Endothelial cell of umbilical vein (primary cell): ENCODE results near the gene TSPAN15. TPM values are rescaled to one million over a fixed set of nuclear protein-coding genes. Genes with fewer than 3 reads are reported as not detected.

Source experiments
- BruUV-seq: library from RNA; stranded (reverse); fragments of 400-500 nt; replicated peaks from 2 replicates; lab custom pipeline; 2021; lab: Mats Ljungman, UMichigan
- CTCF ChIA-PET: fragments of 300-600, 350-600 bp; sonication (Branson Sonifier 250); formaldehyde crosslinking; loops from one replicate; lab custom pipeline; 2021; ENCODE audit warnings: antibody characterized with exemption, inconsistent platforms; lab: Charles Lee
- POLR2A ChIA-PET: fragments of 300-600, 350-600 bp; sonication (Branson Sonifier 250); formaldehyde crosslinking; loops from one replicate; lab custom pipeline; 2021; ENCODE audit warnings: antibody characterized with exemption, inconsistent platforms; lab: Charles Lee
- DNase-seq: peaks from one replicate; pipeline ENCODE4 v3.0.0-alpha.2; 2011; ENCODE audit warnings: low read depth, low spot score
- FAIRE-seq: peaks from 2 replicates; lab custom pipeline; 2011; peaks lifted over from hg19 to GRCh38; lab: Jason Lieb, UNC
- H2AFZ ChIP-seq: 2 replicates; pipeline ENCODE4 v1.6.0; 2012; ENCODE audit warnings: low read depth, low read length, control low read depth, inconsistent platforms
- H3K27ac ChIP-seq: 2 replicates; pipeline ENCODE4 v1.5.1; 2011; ENCODE audit warnings: low read depth, mild to moderate bottlenecking, control low read depth, low read length, moderate library complexity; ENCODE audit not compliant: insufficient read depth
- H3K27me3 ChIP-seq, 2 experiments: 2 replicates each; pipeline versions ENCODE4 v1.6.0 to v1.6.1; 2011; ENCODE audit warnings: low read length in 2 of 2, mixed read lengths in 1 of 2; ENCODE audit not compliant: control insufficient read depth in 2 of 2, insufficient read depth in 2 of 2
- H3K36me3 ChIP-seq, 2 experiments: 2 replicates in 1 of 2; 3 replicates in 1 of 2; pipeline ENCODE4 v1.5.1; 2011; ENCODE audit warnings: low read length in 2 of 2, mild to moderate bottlenecking in 1 of 2, moderate library complexity in 1 of 2; ENCODE audit not compliant: control insufficient read depth in 2 of 2, insufficient read depth in 2 of 2; ENCODE audit errors: extremely low read depth in 1 of 2
- H3K4me1 ChIP-seq: 3 replicates; pipeline ENCODE4 v1.5.1; 2011; ENCODE audit warnings: mild to moderate bottlenecking, low read length; ENCODE audit not compliant: control insufficient read depth, insufficient read depth; ENCODE audit errors: extremely low read depth
- H3K4me2 ChIP-seq: 2 replicates; pipeline ENCODE4 v1.6.1; 2011; ENCODE audit warnings: low read length, control low read depth, mixed read lengths; ENCODE audit not compliant: insufficient read depth
- H3K4me3 ChIP-seq, 3 experiments: fragments of 200-600 bp in 1 of 3; sonication (generic), shearing (Covaris generic) in 1 of 3; replicated peaks in 1 of 3; 2 replicates each; pipeline ENCODE4 v1.5.1; 2011 to 2016; ENCODE audit warnings: control low read depth in 3 of 3, low read length in 3 of 3, mild to moderate bottlenecking in 2 of 3, inconsistent platforms in 1 of 3, low read depth in 1 of 3, moderate library complexity in 1 of 3; ENCODE audit not compliant: insufficient read depth in 1 of 3
- H3K79me2 ChIP-seq: 2 replicates; pipeline ENCODE4 v1.6.0; 2012; ENCODE audit warnings: low read length, inconsistent platforms; ENCODE audit not compliant: control insufficient read depth, insufficient read depth
- H3K9ac ChIP-seq: replicated peaks from 2 replicates; pipeline ENCODE3; 2011; ENCODE audit warnings: low read length, control low read depth; ENCODE audit not compliant: insufficient read depth; ENCODE audit errors: extremely low read depth
- H3K9me1 ChIP-seq: replicated peaks from 3 replicates; pipeline ENCODE4 v1.6.0; 2011; ENCODE audit warnings: mild to moderate bottlenecking, low read length; ENCODE audit not compliant: control insufficient read depth, insufficient read depth; ENCODE audit errors: extremely low read depth
- H3K9me3 ChIP-seq: replicated peaks from 2 replicates; pipeline ENCODE4 v1.5.1; 2012; ENCODE audit warnings: low read length, inconsistent platforms; ENCODE audit not compliant: control insufficient read depth, insufficient read depth
- H4K20me1 ChIP-seq: replicated peaks from 2 replicates; pipeline ENCODE3; 2011; ENCODE audit warnings: mild to moderate bottlenecking, low read length; ENCODE audit not compliant: control insufficient read depth, insufficient read depth; ENCODE audit errors: extremely low read depth
- CTCF ChIP-seq, 2 donors: IDR thresholded peaks; 1 replicate in 1 of 2; 2 replicates in 1 of 2; pipeline ENCODE4 v1.5.1; 2011; ENCODE audit warnings: low read length in 2 of 2, mild to moderate bottlenecking in 2 of 2, moderate library complexity in 2 of 2, control low read depth in 1 of 2, inconsistent platforms in 1 of 2, low read depth in 1 of 2; ENCODE audit not compliant: insufficient read depth in 1 of 2; ENCODE audit errors: extremely low read depth in 1 of 2
- EZH2 ChIP-seq: IDR thresholded peaks from 2 replicates; pipeline ENCODE4 v1.6.1; 2012; ENCODE audit warnings: borderline replicate concordance, low read depth, mild to moderate bottlenecking, moderate library complexity, low read length, inconsistent platforms; ENCODE audit not compliant: severe bottlenecking
- FOS ChIP-seq: IDR thresholded peaks from 2 replicates; pipeline ENCODE4 v1.6.1; 2011; ENCODE audit warnings: mild to moderate bottlenecking, low read length, moderate library complexity, borderline replicate concordance; ENCODE audit not compliant: insufficient read depth
- GATA2 ChIP-seq: IDR thresholded peaks from 2 replicates; pipeline ENCODE4 v1.7.0; 2011; ENCODE audit warnings: low read depth, mild to moderate bottlenecking, moderate library complexity, mixed read lengths, low read length; ENCODE audit not compliant: insufficient read length, insufficient read depth
- JUN ChIP-seq: IDR thresholded peaks from 2 replicates; pipeline ENCODE4 v1.6.1; 2011; ENCODE audit warnings: borderline replicate concordance, low read depth; ENCODE audit not compliant: insufficient read length, insufficient read depth
- MAX ChIP-seq: IDR thresholded peaks from 2 replicates; pipeline ENCODE4 v1.6.1; 2011; ENCODE audit not compliant: insufficient read depth, insufficient read length
- MYC ChIP-seq: IDR thresholded peaks from one replicate; pipeline ENCODE4 v1.6.1; 2011; ENCODE audit warnings: mild to moderate bottlenecking, low read depth, low read length
- POLR2A ChIP-seq: IDR thresholded peaks from 2 replicates; pipeline ENCODE4 v1.6.1; 2012; ENCODE audit warnings: low read depth, mild to moderate bottlenecking, control low read depth, low read length
- POLR2AphosphoS5 ChIP-seq: IDR thresholded peaks from 2 replicates; pipeline ENCODE4 v1.6.1; 2012; ENCODE audit warnings: low read depth, mild to moderate bottlenecking, control low read depth, low read length, moderate library complexity; ENCODE audit not compliant: insufficient read depth
- dilution Hi-C: fragments of 300-500 bp; cut with MboI; formaldehyde crosslinking; loops from one replicate; pipeline ENCODE4 v1.15.0; 2019; ENCODE audit warnings: low sequenced_read_pairs; ENCODE audit not compliant: extremely low pct_ligation_motif_present
- intact Hi-C: fragments of 100-400 bp; cut with micrococcal nuclease; formaldehyde crosslinking; loops from one replicate; pipeline ENCODE4 v1.10.0; 2022
- polyA plus RNA-seq, 4 experiments: library from polyadenylated mRNA; depleted of rRNA in 3 of 4; stranded (reverse) in 3 of 4; unstranded in 1 of 4; fragments of >200 nt; gene quantifications; 2 replicates each; pipeline versions ENCODE4 v1.2.1 to v1.2.3, GENCODE V29; 2011 to 2012; ENCODE audit warnings: missing spikeins in 1 of 4
- total RNA-seq: library from RNA; stranded (reverse); gene quantifications from 2 replicates; pipeline ENCODE4 v1.2.3, GENCODE V29; 2021

TSPAN15 gene
- total and polyA plus RNA-seq, 2 donors (not counting 3 experiments of a cell fraction or from before 2014, with no cell fraction given): 78.4 to 189 TPM

GRCh38 chr10:69538461-69538860 is 87.2 kb downstream of the TSPAN15 start:
- no peak for TF ChIP-seq MAX
- TF ChIP-seq CTCF (IDR thresholded peaks at IDR 0.05; ENCODE audit: extremely low read depth in 1 of 2, insufficient read depth in 1 of 2, low read depth in 1 of 2, low read length in 2 of 2): no peak
- no peak for TF ChIP-seq GATA2
- TF ChIP-seq EZH2: no peak
- TF ChIP-seq MYC: no peak
- TF ChIP-seq POLR2A: no peak
- TF ChIP-seq FOS: no peak
- no peak for TF ChIP-seq JUN
- TF ChIP-seq POLR2AphosphoS5: no peak
- Histone ChIP-seq H3K9ac (no peak overlapping the region), H2AFZ (no peak overlapping the region), H3K36me3 (no peaks in the 10 kb centered on the region), H3K9me3 (no peaks in the 10 kb centered on the region), H3K9me1 (no peaks in the 10 kb centered on the region), H4K20me1 (no peaks in the 10 kb centered on the region), H3K27me3 (peaks cover 2 to 6% of the 10 kb centered on the region in 2 experiments), H3K27ac (no peak overlapping the region), H3K4me2 (no peak overlapping the region), H3K4me3 (no peak overlapping the region), H3K4me1 (no peaks in the 10 kb centered on the region), H3K79me2 (no peaks in the 10 kb centered on the region)
- dilution Hi-C loops (no loop called here), intact Hi-C loops (no loop called here)
- ChIA-PET POLR2A (no interaction called here), CTCF (no interaction called here)
- no TSS peak for BruUV-seq
- DNase-seq (no peak), FAIRE-seq (no peak)
